Measurements from ENCODE around the gene CFAP299. TPM values are rescaled to one million over a fixed set of nuclear protein-coding genes. Genes with fewer than 3 reads are reported as not detected.
A peak's percentile ranks its signal among the peaks of the same experiment; 100 is the strongest.
"Not testable (repeated sequence)": the region's sequence is repeated elsewhere in the genome, so short reads cannot be mapped to it uniquely, and the experiment has no call there.

Gene CFAP299
- not detected for total RNA-seq

- H3K36me3 ChIP-seq: no peaks in the 10 kb centered on the region
- peak; percentile 37 to 88 (median 83) for DNase-seq
- peak within 1 kb of the TSS; percentile 40 to 69 (median 52) for H3K4me3 ChIP-seq
- no peak for TF ChIP-seq POLR2A (IDR thresholded peaks at IDR 0.05)
- TF ChIP-seq CTCF (IDR thresholded peaks at IDR 0.05): peak in 4 of 6 experiments; percentile 11 to 38 (median 34)
- H3K4me1 ChIP-seq: no peaks in the 10 kb centered on the region
- no peaks in the 10 kb centered on the region for H3K9me3 ChIP-seq
- H3K27me3 ChIP-seq: no peaks in the 10 kb centered on the region
- no peak within 1 kb of the TSS for H3K27ac ChIP-seq
These were observed at the start of gene CFAP299 for GRCh38 chr4:80335554-80336358. TSS of gene CFAP299 (plus strand) at chr4:80335730.

GRCh38 chr4:80286451-80286850 is 49.1 kb upstream of the CFAP299 start:
- no peak for TF ChIP-seq CTCF (IDR thresholded peaks at IDR 0.05)
- TF ChIP-seq POLR2A (IDR thresholded peaks at IDR 0.05): no peak
- H3K9me3 ChIP-seq: no peaks in the 10 kb centered on the region
- no peaks in the 10 kb centered on the region for H3K36me3 ChIP-seq
- H3K27me3 ChIP-seq: no peaks in the 10 kb centered on the region
- no peak for DNase-seq
- no peak overlapping the region for H3K27ac ChIP-seq
- H3K4me1 ChIP-seq: no peaks in the 10 kb centered on the region
- no peak overlapping the region for H3K4me3 ChIP-seq

GRCh38 chr4:80290665-80291064 is 44.9 kb upstream of the CFAP299 start:
- DNase-seq, H3K27me3 ChIP-seq, H3K27ac ChIP-seq, H3K36me3 ChIP-seq, H3K4me3 ChIP-seq, H3K4me1 ChIP-seq, H3K9me3 ChIP-seq: not testable (repeated sequence)

GRCh38 chr4:80294206-80294605 is 41.3 kb upstream of the CFAP299 start:
- Histone ChIP-seq H3K36me3 (no peaks in the 10 kb centered on the region), H3K9me3 (no peaks in the 10 kb centered on the region), H3K4me3 (no peak overlapping the region), H3K4me1 (no peaks in the 10 kb centered on the region), H3K27ac (no peak overlapping the region), H3K27me3 (no peaks in the 10 kb centered on the region)
- no peak for DNase-seq
- TF ChIP-seq CTCF (IDR thresholded peaks at IDR 0.05): no peak
- TF ChIP-seq POLR2A (IDR thresholded peaks at IDR 0.05): no peak

- TF ChIP-seq POLR2A (IDR thresholded peaks at IDR 0.05) (no peak), CTCF (IDR thresholded peaks at IDR 0.05) (no peak)
- Histone ChIP-seq H3K36me3 (no peaks in the 10 kb centered on the region), H3K27me3 (no peaks in the 10 kb centered on the region), H3K9me3 (no peaks in the 10 kb centered on the region), H3K4me1 (no peaks in the 10 kb centered on the region), H3K4me3 (no peak overlapping the region), H3K27ac (no peak overlapping the region)
- no peak for DNase-seq
These were observed 40.2 kb upstream of the CFAP299 start for GRCh38 chr4:80295336-80295735.

DNA sequence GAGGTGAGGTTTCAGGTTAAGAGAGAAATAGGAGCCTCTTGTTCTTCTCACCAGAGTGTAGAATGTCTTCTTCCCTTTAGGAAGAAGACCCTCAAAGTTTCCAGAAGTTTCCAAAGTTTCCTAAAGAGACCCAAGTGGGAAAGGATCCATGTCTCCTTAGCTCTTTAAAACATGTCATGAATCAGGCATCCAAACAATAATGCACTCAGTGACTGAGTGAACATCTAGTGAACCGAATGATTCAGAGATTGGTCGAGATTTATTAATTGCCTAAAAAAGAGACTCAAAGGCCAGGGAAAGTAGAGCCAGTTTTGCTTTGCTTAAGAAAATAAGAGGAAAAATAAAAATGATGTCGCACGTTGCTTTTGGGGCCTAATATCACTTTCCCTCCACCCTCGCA is 39.7 kb upstream of the CFAP299 start:
- TF ChIP-seq POLR2A (IDR thresholded peaks at IDR 0.05): no peak
- TF ChIP-seq CTCF (IDR thresholded peaks at IDR 0.05): no peak
- Histone ChIP-seq H3K27ac (no peak overlapping the region), H3K36me3 (no peaks in the 10 kb centered on the region), H3K4me1 (no peaks in the 10 kb centered on the region), H3K9me3 (no peaks in the 10 kb centered on the region), H3K27me3 (no peaks in the 10 kb centered on the region), H3K4me3 (no peak overlapping the region)
- no peak for DNase-seq

Measured in Peyer's patch (tissue), 4 donors.